Cardiac septum (tissue), 1 donor: ENCODE measurements around the gene GRIK3. TPM values are rescaled to one million over a fixed set of nuclear protein-coding genes. Genes with fewer than 3 reads are reported as not detected.

Experiments
- DNase-seq: peaks from one replicate; pipeline ENCODE4 v3.0.0-alpha.2; 2020; ENCODE audit warnings: low spot score
- intact Hi-C: fragments of 100-400 bp; cut with DNase I; formaldehyde crosslinking; loops from one replicate; pipeline ENCODE4 v1.14.0; 2022
- total RNA-seq: library from RNA; stranded (reverse); fragmentation: NEBNext Ultra II Directional; extraction: Animal tissue kit (Norgen Biotek cat#: 25700); gene quantifications from one replicate; pipeline ENCODE4 v1.2.1, GENCODE V29; 2021
- donor health status: DM: no; HTN: no; CAD: no.

The GRIK3 gene
- total RNA-seq, 1 donor from 2014 or later, result 0.08 TPM

DNA sequence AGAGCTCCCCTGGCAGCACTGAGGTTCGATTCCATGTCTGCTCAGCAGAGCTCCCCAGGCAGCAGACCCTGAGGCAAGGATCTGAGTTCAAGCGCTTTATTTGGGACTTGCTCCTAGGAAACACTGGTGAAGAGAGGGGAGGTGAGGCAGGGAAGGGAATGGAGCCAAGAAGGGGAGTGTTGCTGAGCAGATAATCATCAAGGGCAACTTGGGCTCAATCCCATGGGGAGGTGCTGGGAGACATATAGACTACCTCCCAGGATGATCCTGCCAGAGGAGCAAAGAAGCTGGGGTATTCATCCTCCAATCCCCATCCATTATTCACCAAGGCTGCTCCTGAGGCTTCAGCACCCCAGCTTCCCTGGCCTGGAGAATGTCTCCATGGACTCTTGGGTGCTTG, 47.0 kb downstream of the GRIK3 start:
- intact Hi-C loops, result no loop called here
- no peak for DNase-seq

DNA sequence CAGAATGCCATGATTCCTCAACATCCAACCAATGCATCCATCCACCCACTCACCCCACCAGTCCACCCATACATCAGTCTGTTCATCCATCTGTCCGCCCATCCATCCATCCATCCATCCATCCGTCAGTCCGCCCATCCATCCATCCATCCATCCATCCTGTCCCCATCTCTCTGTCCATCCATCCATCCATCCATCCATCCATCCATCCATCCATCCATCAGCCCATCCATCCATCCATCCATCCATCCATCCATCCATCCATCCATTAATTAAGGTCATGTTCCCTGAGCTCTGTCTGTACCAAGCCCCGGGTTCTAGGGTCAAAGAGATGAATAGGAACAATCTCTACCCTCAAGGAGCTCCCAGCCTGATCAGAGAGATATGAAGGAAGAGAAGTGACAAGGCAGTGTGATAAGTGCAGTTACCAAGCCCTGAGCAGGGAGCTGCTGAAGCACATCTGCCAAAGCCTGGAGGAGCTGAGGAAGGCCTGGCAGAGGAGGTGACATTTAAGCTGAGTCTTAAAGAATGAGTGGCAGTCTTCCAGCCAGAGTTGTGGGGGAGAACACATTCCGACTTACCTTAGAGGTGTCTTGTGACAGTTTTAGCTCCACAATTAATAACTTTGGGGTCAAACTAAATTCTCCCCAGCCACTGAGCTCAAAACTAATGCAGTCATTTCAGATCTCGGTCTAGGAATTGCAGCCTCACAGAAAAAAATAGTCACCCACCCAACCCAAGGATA, 47.9 kb downstream of the GRIK3 start:
- DNase-seq, result no peak
- intact Hi-C loops, result no loop called here

DNA sequence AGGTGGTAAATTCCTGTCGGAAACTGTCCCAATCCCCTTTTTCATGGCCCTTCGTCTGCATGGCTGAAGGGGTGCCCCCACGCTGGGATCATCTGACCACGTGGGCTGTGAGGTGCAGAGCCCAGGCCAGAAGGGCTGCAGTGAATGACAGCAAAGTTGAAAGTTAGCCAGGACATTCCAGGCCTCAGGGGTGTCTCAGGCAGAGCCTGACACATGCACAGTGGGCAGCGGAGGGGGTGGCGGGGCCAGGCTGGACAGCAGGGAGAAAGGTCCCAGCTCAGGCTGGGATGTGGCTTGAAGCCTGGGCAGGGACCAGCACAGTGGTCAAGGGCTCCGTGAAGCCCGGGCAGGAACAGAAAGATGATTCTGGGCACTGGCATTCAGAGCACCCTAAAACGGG, 49.6 kb downstream of the GRIK3 start:
- no peak for DNase-seq
- intact Hi-C loops, result no loop called here

DNA sequence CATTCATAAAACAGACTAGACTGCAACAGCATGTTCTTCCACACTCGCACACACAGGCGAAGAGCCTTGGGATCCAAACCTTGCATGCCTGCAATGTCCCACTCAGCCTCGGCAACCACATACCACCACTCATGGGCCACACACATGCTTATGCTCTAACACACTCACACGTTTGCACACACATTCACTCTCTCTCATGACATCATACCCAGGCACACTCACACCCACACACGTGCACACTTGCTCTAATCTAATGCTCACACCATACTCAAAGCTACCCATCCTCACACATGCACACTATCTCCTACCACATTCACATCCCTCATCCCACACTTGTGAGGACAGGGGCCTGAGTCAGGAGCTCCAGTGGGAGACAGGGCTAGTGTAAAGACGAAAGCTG, 50.3 kb downstream of the GRIK3 start:
- DNase-seq, result no peak
- intact Hi-C loops, result no loop called here

DNA sequence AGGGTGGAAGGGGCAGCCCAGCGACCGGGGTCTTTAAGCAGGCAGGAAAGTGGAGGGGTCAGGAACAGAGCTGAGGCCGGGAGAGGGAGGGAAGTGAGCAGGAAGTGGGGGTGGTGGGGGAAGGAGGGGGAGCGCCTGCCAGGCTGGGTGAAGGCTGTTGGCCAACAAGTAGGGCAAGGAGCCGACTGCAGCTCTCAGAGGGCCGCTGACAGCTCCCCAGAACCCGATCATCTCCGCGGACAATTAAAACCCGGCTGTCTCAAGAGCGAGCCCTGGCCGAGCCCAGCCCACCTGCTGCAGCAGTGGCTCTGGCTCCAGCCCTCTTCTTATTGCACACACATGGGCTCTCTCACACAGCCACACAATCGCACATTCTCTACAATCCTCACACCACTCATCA, 51.6 kb downstream of the GRIK3 start:
- intact Hi-C loops, result no loop called here

DNA sequence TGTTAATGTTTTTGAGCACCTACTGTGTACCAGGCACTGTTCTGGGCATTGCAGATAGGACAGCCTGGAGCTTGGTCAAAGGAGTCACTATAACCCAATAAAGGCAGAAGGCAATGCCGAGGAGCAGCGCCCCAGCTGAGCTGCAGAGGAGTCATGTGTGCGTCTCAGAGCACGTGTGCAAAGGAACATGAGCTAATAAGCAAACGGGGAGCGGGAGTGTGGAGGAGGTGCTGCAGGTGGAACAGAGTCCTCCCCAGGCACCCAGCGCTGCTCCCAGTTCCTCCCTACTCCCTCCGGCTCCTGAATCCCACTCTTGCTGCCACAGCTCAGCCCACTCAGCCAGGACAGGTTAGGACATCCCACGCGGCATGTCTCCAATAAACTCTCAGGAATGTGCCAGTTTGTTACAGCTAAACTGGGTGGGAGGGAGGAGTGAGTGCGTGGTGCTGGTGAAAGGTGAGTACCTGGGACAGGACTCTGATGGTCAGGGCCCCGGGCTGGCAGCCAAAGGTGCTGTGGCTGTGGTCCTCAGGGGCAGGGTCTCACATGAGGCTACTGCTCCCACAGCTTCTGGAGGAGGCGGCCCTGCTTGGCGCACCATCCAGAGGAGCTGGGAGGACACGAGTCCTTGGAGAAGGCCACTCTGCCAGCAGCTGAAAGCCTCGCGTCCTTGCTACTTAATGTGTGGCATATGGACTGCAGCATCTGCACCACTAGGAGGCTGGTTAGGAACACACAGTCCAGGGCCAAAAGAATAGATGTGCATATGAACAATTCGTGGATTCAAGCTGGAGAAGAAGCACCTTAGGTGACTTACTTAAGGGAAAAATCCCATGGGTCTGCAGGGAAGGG, 52.3 kb downstream of the GRIK3 start:
- intact Hi-C loops, result no loop called here

More for the DNA sequence above, 51.6 kb downstream of the GRIK3 start:
- DNase-seq, result no peak

DNA sequence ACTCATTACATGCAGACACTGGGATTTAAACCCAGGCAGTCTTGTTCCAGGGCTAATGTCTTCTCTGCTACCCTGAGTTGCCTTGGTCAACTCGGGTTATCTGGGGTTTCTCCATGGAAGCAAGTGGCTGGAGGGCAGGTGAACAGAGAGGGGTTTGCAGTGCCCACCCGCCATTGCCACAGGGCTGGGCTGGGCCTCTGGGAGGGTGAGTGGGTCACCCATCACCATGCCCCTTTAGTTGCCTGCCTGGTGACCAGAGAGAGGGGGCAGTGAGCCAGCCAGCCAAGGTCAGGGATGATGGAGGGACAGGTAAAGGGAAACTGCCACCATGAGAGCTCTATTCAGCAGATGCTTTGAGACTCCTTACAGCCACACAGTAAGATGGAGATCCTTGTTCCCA, 53.2 kb downstream of the GRIK3 start:
- no peak for DNase-seq
- intact Hi-C loops, result no loop called here

More for the DNA sequence above, 52.3 kb downstream of the GRIK3 start:
- no peak for DNase-seq

DNA sequence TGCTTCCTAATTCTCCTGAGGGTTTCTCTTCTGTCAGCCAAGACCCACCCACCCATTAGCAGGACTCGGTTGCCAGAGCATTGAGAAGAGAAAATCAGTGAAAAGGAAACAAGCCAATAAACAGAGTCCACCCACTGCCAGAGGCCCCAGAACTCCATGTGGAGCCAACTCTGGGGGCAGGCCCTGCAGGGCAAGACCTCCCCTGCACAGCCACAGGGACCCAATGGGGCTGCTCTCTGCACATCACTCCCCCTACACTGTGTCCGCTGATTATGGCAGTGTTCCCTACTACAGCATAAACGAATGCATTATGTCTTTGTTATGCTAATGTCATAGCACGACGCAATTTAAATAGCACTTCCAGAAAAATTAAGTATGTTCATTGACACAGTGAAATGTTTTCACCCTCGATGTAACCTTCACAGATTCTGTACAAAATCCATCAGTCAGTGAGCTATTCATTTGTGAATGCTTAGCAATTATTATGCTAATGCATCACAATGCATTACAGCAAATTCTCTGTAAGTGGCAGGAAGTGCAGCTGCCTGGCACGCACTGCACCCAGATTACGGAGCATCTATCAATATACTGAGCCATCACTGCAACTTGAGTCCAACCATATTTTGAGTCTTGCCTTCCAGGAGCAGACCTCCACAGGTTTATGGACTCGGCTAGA, 56.4 kb downstream of the GRIK3 start:
- intact Hi-C loops, result no loop called here
- DNase-seq, result no peak

DNA sequence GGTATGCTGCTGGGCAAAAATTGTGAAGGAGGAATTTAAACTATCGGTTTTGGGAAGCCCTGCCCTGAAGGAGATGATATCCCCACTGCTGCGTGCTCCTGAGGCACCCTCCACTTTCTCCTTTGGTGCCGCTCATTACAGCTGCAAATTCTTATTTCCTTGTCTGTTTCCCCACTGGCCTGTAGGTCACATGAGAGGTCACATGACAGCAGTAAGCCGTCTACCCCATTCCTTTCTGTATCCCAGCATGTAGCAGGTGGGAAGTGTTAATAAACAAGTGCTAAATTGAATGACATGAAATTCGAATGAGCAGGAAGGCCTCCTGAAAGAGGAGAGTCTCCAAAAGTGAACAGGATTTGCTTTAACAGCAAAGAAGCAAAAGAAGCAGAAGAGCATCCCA, 58.7 kb downstream of the GRIK3 start:
- intact Hi-C loops, result no loop called here
- no peak for DNase-seq

DNA sequence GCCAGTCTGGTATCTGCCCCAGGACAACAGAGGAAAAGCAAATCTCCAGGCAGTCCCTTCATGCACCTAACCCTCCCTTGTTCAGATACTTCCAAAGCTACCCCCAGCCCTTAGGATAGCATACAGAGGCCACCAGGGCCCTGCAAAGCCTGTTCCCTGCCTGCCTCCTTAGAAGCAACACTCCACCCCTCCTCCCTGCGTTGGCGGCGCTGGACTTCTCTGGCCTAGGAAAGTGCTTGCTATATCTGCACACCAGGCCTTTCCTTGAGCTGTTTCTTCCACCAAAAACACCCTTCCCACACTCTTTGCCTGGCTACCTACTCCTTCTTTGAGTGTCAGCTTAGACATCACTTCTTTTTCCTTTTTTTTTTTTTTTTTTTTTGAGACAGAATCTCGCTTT, 61.3 kb downstream of the GRIK3 start:
- DNase-seq, result no peak
- intact Hi-C loops, result no loop called here

DNA sequence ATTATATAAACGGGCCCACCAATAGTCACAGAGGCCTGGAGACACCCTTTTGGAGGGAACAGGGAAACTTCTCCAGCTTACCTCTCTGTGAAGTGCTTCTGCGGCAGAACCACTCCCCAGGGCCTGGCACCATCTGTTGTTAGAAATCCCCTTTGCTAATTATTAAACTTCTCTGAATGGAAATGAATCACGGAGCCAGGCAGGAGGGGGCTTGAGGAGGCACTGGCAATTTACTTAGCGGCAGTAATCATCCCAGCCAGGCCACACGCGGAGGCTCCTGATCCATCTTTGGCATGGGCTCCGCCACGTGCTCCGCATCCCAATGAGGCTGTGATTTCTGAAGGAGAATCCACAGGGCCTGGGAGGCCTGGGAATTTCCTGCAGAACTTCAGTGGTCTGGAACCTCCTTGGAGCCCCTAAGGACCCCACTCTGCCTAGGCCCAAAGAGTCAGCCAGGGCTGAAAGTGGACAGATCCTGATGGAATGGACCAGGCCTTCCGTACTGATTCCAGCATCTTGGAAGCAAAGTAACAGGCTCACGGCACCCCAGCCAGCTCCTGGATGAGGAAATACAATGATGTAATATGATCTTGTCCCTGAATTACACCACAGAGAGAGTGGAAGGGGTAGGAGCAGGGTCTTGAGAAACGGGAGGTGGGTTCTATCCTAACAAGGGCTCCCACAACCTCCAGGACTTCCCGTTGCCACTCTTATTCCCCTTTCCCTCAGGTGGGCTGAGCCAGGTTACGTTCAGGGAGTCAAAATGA, 62.3 kb downstream of the GRIK3 start:
- intact Hi-C loops, result no loop called here

DNA sequence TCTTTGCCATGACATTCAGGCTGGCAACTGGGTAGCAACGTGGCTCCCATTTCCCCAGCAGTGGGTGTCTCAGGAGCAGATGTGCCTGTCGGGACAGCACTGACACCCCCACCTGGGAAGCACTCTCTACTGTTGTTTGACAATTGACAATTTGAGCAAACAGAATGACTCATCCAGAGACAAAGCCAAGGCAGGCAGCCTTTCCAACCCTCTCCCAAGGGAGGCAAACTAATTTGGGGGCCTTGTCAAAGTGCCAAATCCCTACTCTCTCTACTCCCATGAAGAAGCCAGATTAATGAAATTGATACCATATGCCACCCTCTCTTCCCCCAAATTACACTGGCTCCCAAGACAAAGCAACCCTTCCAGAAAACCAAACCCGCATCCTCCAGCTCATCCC, 65.6 kb downstream of the GRIK3 start:
- intact Hi-C loops, result no loop called here
- DNase-seq, result no peak

More for the DNA sequence above, 62.3 kb downstream of the GRIK3 start:
- no peak for DNase-seq

DNA sequence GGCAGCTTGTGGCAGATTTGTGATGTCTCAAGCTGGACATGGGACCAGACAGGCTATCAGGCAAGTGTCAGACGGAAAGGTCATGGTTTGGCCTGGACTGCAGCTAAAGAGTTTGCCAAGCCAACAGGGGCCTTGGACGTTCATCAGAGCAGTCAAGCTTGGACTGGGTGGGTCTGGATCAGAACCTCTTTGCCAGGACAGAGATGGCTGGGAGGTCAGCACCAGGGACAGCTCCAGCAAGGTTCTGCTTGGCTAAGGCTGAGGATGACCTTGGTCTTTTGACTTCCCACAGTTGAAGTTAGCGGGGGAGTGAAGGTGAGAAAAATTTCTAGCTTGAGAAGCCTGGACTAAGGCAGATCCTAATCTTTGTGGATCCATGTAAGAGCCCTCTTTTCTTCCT, 68.1 kb downstream of the GRIK3 start:
- DNase-seq, result no peak

DNA sequence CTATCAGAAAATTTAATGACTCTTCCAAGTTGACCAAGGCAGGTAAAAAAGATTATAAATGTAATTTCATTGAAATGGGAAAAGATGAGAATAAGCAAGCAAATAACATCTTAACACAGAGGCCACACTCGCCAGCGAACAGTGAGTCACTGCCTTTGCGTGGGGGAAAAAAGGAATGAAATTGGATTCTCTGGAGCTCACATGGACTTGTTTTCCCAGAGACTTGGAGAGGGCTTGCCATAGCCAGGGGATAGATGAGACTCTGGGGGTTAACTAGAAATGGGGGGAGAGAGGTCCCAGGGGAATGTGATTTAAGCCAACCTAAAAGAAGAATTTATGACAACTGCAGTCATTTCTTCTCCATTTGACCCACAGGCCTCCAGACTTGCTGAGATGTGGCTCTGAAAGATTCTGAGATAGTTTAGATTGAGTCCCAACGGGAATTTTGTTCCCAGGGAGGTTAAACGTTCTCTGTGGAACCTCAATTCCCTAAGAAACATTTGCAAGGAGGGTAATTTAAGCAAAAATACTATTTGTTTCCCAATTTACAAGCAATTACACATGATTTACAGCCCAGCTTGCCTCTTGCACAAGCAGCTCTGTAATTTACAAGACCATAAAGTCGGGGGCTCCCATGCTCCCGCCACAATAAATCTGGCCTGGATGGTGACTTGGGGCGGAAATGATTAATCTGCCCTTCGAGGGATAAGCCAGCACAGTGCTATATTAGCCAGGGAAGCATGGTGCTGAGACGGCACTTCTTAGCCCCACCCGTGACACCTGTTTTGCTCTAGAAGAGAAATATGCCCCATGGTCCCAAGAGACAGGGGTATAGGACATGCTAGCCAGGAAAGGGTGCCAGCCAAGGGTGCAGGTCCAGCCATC, 68.8 kb downstream of the GRIK3 start:
- intact Hi-C loops, result no loop called here

More for the DNA sequence above, 68.1 kb downstream of the GRIK3 start:
- intact Hi-C loops, result no loop called here

DNA sequence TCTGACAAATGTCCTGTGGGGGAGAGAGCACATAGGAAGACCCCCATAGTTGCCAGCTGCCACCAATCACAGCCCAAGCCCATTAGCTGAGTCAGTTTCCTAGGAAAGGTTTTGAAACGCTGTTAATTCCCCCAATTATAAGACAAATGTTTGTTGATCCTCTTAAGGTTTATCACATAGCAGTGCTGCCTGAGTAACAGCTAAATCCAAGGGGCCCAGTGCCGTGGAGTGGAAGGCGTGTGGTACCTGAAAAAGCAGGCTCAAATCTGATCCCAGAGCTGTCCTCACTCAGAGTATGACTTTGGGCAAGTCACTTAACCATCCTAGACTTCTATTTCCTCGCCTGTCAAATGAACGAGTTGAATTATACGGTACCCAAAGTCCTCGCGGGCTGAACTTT, 69.5 kb downstream of the GRIK3 start:
- no peak for DNase-seq
- intact Hi-C loops, result no loop called here

More for the DNA sequence above, 68.8 kb downstream of the GRIK3 start:
- DNase-seq, result no peak

DNA sequence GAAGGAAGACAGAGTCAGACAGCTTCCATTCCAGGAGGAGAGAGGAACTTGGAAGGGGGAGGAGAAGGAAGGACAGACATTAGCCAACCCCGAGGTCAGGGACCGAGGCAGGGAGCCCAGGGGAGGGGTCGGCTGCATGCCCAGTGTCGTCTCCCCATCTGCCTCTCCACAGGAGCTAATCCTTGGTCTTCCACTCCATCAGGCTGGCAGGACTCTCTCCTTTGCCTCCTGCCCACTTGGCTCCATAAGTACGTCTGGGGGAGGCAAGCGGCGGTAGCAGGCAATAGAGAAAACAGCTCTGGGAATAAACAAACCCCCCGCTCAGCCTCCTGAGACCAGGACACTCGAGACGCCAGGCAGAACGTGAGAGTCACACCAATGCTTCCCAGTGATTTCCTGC, 71.3 kb downstream of the GRIK3 start:
- intact Hi-C loops, result no loop called here

DNA sequence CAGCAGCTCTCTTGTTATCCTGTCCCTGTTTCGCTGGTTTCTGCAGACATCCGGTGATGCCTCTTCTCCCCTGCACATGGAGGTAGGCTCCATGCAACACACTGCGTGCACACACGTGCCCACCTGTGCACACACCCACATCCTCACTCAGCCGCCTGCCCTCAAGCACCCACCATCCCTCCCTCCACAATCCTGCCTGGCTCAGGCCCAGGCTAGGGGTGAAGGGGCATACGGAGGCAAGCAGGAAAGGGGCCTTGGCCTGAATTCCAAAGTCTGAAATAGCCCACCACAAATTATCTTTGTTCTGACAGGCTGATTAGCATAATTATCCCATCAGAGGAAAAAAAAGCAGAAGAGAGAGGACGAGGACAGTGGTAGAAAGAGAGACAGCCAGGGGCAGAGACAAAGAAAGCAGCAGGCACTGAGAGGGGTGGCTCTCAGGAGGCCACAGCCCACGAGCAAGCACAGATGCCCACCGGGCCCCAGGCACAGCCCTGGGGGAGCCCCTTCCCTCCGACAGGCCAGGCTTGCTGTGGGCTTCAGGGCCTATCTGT, 73.2 kb downstream of the GRIK3 start:
- intact Hi-C loops, result no loop called here
- no peak for DNase-seq

More for the DNA sequence above, 71.3 kb downstream of the GRIK3 start:
- DNase-seq, result no peak

DNA sequence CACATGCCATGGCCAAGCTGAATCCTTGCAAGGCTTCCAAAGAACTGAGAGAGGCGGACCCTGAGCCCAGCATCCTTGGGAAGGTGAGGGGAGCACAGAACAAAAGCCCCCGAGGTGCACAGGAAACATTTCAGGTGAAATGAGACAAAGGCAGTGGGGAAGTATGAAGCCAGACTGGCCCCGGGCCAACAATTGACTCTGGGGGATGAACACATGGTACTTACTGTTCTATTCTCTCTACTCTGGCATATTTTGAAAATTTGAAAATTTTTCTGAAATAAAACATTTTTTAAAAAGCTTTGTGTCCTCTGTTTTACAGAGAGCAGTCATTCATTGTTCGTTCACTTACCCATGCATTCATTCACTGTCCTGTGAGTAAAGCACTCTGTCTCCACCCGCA, 77.7 kb downstream of the GRIK3 start:
- no peak for DNase-seq
- intact Hi-C loops, result no loop called here
